NCI-H526 treated with DMSO at 0.1 percent for 48 hours (cell line): ENCODE measurements around the gene XPNPEP1.
A peak's percentile ranks its signal among the peaks of the same experiment; 100 is the strongest.

Experiments used
- DNase-seq: peaks from one replicate; lab custom pipeline; 2025; lab: John Stamatoyannopoulos, UW

Gene XPNPEP1

DNA sequence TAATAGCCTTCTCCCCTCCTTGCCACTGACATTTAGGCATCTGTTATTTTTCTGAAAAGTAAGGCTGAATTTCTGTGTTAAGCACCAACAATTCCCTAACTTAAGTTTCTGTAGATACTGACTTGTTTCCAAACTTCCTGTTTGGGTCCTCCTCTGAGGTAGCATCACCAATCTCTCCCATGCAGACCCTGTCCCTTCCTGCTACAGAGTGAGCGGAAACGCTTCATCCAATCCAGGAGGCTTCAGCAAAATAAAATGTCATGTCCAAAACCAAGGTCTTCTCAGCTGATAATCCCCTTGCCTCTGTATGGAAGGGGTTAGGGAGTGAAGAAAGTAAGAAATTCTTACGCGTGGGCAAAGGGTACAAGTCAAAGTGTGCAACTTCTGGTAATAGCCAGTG is 29.9 kb downstream of the XPNPEP1 start:
- DNase-seq = no peak

DNA sequence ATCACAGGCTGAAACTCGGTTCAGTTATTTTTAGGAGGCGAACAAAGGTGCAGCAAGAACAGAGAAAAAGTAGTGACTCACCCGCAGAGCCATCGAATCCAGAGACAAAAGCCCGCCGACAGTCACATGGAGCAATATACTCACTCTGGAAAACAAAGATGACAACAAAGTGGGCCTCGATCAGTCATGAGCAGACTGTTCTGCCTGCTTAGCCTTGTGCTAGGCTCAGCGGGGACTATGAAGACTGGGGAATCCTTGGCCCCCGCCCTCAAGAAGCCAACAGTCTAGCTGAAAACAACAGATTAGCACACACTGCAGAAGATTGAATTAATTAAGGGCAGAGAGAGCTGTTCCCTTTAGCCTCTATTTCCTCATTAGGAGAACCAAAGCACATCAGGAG is 30.4 kb downstream of the XPNPEP1 start:
- DNase-seq = no peak

DNA sequence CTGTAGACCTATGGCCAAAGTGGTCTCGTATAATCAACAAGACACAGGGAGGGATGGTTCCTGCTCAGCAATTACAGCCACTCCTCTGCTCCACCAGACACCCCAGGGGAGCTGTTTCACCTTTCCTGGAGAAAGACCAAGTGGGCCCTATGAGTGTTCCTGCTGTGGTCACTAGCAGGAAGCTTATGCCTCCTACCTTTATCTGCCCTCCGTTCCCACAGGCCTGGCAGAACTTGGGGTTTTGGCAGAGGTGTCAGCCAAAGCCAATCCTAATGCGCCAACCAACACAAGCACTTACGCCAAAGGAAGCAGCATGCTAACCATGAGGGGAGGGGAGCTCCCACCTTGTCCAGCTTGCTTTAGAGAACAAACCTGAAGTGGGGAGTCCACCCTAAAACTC is 31.2 kb downstream of the XPNPEP1 start:
- DNase-seq = no peak

DNA sequence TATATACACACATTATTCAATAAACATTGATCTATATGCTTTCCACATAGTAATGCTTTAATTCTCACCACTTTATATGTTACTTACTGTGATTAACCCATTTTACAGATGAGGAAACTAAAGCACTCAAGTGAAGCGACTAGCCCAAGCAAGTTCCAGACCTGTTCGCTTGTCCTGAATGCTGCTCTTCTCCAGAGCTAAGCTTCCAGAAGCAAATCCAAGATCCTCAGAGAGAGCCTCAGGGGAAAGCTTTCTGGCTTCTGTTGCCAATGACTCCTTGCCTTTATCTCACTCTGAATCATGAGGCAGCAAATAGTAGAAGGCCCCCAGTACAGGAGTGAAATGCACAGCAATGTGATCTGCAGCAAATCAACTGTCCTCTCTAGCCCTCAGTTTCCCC is 32.2 kb downstream of the XPNPEP1 start:
- no peak for DNase-seq

DNA sequence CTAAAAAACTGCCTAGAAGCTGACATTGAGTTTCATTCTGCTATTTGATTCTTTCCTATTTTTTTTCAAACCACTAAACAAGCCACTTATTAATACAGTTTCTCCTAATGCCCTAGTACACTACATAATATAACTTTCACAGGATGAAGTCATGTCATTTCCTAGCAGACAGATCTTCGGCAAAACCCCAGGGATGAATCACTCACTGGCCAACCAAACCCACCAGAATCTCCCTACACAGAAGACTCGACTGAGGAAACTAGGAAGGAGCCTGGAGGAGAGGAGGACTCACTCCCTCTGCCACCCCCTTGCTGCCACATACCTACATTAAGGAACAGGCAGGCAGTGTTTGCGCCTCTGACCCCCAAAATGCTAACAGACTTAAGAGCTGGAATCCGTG is 33.4 kb downstream of the XPNPEP1 start:
- no peak for DNase-seq

DNA sequence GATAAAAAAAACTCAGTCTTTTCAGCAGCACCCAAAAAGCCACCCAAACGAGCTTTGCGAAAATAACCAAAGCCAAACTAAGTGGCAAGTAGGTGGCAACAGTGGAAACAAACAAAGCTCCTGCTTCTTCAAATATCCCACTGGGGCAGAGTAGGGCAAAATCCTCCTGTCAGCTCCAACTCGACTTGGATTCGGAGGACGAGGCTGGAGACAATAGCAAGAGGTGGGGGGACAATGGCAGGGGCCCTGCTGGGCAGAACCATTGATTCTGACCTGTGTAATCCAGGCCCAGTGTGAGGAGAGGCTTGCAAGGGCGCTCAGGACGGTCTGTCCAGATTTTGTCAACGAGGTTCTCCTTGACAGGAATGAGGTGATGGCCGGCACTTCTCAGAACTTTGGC is 35.5 kb downstream of the XPNPEP1 start:
- DNase-seq = no peak

DNA sequence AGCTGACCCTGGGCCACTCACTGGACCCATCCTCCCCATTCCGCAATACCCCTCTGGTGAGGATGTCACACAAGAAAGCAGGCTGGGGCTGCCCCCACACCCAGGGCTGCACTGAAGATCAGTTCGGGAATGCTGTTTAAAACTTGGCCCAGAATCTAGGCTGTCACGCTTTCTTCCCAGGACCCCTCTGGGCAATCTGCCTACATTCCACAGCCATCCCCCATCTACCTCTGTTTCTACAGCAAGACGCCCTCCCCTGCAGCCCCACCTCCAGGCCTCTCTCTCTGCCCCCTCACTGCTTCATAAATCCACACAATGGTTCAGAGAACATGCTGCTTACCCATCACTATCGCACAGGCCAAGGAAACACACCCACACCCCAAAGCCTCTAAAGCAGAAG is 36.1 kb downstream of the XPNPEP1 start:
- no peak for DNase-seq

DNA sequence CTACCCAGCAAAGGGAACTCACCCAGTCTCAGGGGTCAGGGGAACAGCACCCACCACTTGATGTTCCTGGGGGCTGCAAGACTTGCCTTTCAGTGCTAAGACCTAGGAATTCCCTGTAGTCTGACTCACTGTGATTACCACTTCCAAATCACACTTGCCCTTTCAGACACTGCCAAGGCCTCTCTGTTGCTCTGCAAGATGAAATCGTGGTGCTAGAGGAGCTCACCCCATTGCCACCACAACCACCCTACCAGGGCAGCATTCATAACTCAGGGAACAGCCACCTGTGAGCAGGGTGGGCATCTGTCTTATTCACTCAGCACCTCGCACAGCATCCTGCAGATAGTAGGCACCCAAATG is 36.5 kb downstream of the XPNPEP1 start:
- no peak for DNase-seq

DNA sequence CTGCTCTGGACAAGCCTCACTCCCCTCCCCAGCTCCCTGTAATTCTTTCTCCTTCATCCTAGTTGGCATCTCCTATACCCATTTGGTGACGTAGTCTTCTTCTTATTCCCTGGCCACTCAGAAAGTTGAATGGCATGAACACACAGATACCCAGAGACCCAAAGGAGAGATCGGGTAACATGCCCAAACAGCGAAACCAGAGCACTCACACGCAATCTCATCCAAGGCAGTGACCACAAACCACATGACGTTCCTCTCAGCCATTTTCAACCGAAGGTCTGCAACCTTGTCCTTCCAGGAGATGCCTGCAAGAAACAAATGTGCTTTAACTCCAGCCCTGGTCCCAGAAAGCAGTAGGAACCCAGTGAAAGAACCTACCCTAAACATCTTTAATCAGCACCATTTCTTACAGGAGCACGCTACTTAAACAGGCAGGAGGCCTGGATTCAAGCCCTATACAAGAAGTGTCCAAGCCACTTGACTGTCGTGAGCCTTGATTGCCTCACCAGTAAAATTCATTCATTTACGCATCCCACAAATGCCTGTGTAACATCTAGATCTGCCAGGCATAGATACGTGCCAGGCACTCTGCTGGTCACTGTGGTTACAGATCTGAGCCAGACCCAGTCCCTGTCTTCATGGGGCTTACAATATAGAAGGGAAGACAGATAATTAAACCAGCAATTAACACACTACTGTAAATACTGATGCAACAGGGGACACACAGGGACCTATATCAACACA is 37.1 kb downstream of the XPNPEP1 start:
- DNase-seq = no peak

DNA sequence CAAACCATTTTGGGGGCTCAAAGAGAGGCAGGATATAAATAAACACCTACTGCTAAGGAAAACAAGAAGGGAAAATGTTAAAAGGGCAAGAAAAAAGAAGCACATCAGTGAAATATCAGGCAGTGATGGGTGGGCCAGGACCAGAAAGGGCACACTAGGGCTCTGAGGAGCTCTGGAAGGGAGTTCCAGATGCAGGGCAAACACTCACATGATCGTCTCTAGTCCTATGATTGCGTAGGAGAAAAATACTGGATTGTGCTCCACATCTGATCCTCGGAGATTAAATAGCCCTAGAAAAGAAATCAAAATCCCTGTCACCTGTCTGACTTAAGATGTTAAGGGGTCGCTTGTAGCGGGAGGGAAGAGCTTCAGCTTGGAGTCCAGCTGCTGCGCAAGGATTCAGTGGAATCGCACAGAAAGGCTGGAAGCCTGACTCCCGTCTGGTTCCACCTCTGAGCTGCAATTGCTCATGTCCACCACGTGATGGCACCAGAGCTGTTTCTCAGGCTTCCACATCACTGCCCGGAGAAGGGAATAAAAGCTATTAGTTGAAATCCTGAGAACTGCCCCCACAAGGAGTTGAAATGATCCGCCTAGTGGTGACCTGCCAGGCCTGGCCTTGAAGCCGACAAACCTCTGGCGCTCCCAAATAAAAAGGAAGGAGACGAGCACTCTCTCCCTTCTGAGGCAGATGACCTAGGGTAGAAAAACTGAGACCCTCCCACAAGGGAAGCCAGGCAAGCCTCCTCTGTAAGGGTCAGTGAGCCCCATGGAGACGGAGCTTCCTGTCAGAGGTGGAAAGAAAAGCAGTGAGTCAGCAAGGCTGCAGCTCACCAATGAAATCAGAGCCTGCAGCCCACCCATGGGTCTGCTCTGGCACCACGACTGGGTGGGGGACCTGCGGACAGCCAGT is 39.2 kb downstream of the XPNPEP1 start:
- DNase-seq = peak; percentile 33

DNA sequence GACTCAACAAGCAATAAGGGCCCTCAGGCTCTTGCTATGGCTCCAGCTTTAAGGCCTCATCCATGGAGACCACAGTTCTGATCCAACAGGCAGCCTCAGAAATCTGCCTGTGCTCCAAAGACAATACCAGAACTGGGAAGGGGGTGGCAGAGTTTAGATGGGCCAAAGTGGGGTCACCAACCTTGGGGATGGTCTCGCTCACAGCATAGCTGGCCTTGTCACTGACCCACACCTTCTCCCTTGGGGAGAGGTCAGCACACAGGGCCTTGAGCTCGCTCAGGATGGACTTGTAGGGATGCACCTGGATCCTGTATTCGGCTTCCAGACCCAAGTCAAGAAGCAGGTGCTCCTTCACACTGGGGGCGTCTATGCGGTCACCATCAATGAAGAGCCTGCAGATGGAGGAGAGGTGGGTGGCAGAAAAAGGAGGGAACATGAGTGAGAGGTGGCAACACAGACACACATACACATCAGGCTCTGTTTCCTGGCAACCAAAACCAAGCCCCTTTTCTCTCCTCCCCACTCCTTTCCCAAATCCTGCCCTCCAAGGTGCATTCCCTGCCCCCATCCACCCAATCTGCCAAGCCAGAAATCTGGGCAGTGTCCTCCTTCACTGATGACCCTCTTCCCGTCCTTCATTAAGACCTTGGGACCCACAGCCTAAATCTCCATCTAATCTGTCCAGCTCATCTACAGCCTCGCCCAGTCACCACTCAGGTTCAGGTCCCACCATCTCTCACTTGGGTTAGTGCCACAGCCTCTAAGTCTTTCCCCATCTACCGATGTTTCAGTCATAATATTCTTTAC is 40.9 kb downstream of the XPNPEP1 start:
- DNase-seq = no peak

DNA sequence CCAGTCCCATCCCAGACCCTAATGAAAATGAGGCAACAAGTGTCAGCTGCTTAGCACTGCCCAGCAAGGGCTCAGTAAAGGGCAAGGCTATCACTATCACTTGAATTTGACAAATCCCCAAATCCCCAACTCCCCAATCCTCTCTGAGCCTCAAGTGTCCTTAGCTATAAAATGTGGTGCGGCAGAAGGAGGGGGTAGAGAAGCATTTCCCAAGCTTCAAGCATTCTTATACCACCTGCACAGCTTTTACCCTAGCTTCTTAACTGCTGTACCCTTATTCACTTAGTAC is 41.6 kb downstream of the XPNPEP1 start:
- no peak for DNase-seq

DNA sequence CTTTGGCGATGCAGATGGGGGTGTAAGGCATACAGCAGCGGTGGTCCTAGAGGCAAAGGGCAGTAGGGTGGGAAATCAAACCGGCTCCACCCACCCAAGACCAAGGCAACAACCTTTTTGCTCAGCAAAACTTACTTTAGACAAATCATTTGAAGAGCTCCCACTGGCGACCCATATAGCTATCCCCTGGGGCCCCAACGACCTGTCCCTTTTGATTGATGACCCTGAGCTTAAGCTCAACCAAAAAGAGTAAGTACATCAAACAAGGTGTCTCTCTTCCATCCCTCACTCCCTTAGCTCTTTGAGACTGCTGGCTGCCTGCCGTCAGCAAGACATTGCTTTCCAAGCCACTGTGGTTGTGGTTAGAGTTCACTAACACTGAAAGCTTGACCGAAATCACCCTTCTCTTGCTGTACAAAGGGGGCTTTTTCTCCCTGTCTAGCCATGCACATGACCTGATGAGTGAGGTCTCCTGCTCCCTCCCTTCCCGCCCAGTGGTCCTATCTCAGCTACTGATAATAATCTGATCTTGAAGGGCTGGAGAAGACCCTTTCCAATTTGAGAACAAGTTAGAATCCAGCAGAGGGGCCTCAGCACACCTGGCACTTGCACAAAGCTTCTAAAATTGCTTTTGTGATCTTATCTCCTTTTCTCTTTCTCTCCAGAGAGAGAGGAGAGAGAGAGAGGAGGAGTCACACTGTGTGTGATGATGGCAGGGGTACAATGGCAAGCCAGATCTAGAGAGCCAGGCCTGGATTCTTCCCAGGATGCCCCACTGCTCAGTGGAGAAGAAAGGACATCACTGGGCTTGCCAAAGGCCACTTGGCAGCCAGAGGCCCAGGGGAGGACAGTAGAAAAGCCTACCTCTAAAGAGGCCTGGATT is 42.2 kb downstream of the XPNPEP1 start:
- DNase-seq = no peak

DNA sequence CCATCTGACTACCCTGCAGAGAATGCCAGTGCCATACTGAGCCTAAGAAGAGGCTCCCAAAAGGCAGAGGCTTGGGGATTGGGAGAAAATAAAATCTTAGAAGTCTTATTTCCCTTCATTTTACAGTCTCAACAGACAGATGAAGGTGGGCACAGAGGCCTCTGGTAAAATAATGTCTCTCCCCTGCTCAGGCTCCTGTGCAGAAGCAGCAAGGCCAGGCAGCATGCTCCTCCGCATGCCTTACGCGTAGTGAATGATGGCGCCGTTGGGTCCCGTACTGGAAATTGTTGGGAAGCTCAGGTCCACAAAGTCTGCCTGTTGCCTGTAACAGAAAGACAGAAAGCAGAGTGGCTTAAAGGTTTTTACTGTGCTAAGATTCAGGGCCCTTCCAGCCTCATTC is 45.8 kb downstream of the XPNPEP1 start:
- no peak for DNase-seq

DNA sequence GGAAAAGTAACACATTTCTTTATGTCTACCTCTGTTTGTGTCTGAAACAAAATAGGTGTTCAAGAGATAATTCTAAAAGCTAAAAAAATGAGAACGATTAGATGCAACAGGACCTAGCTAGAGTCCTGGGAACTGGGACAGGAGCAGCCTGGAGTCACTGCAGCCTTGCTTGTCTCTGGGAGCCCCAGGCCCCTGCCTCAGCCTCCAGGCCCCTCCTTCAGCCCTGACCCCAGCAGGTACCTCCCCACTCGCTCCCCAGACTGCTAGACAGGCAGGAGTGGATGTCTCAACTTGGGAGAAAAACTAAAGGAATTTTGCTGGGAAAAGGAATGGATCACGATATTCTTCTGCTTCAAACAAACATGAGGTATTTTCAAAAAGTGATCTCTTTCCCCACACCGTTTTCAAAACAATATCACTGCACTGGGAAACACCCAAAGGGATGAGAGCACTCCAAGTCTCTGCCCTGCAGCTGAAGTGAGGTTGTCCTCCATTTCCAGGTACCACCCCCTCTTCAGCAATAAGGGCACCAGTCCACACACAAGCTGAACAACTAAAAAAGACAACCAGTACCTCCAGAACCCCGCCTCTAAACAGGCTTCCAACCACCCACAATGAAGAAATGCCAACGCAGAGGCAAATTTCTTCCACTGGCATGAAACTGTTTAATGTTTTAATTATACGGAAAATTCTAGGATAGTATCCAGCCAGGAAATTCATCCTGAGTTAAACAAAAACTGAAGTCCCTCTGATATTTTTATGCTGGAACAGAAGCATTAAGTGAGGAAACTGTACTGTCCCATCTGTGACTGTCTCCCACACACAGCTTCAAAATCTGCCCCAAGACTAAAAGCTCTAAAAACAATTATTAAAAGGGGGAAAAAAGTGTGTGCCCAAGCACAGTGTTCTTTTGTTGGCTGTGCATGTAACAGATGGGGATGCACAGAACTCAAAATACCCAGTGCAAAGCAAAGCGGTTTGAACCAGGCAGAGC is 47.2 kb downstream of the XPNPEP1 start:
- DNase-seq = no peak

DNA sequence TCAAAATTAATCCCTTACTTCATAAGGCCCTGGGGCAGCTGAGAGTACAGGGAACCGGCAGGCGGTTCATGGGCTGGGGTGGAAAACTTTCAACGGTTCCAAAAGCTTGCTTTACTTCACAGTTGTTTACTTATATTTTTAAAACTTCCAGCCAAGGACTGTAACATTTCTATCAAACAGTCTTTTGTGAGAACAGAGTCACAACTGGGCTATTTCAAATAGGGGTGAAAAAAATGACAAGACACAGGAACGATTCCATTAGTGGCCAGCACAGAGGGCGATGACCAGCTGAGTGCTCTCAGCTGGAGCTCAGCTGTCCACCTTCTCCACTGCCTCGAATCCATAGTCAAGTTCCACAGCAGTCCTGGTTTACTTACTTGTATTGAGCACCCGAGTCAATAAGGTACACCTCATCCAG is 48.2 kb downstream of the XPNPEP1 start:
- no peak for DNase-seq

DNA sequence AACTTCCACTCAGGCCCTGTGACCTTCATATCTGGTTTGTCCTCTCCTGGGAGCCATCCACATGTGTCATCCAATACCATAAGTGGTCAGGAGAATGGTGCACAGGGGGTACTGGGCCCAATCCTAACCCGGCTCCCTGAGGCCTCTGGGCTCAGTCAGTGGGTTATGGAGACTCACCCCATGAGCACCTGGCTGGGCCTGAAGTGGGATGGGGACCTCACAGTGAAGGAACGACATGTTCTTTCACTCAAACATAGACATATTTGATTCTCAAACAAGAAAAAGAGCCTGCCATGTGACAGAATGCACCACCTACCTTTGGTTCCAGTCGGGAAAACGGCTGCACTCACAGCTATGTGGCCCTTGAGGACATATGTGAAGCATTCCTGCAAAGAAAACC is 51.8 kb downstream of the XPNPEP1 start:
- DNase-seq = no peak

DNA sequence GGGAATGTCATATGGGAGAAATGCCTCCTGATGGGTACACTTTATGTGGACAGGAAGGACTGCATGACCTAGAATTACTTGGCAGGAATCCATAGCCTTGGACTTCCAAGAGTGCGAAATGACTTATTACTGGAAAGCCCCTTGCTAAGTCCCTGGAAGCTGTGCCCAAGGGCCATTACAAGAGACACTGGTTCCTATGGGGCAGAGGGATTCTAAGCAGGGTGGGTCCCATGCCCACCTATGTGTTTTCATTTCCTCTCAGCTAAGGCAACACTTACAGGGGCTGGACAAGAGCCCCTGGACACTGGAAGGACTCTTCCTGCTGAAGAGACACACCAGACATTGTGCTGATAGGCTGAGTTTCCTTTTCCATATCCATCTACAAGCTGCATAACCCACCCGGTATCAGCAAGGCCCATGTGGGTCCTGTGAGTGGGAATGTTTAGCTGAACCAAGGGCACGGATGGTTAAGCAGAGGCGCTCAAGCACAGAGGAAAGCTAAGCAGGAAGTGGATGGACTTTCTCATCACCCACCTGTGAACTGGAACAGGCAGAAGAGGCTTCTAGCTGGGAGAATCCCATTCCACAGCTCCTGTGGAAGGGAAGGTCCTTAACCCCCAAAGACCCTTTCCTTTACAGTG is 56.2 kb downstream of the XPNPEP1 start:
- no peak for DNase-seq

DNA sequence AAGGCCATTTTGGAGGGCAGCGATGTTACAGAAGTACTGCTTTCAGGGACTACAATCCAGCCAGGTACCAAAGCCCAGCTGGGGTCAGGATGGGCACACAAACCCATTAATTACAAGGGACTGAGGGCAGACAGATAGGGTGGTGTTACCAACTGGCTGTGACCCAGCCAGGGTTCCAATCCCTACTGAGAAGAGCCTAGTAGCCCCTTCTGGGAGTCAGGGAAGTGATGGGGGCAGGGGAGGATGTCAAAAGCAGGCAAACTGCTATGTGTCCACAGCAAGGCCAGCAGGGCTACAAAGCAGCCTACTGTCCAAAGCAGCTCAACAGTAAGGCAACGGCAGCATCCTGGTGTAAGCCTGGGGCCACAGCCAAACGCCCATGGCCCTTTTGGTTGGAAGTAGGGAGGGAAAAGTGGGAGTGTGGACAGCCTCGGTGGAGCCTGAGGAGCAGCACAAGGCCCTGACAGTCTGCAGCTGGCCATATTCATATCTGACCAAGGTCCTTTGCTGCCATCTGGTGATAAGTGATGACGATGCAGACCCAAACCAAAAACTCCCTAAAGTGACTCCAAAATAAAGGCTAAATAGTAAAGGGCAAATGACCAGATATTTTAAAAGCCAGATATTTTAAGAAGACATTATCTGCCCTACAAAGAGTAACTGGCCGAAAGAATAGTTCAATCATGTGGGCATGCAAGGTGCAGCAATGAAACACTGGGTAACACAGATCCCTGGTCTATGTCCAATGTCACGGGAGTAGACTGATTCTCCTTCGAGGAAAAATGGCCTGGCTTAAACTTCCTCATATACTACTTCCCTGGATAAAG is 56.9 kb downstream of the XPNPEP1 start:
- DNase-seq = no peak
